Embryonic facial prominence (tissue), 1 donor: ENCODE measurements around the gene HECTD4.
"Not testable (repeated sequence)": the region's sequence is repeated elsewhere in the genome, so short reads cannot be mapped to it uniquely, and the experiment has no call there.

Source experiments
- DNase-seq: peaks from one replicate; pipeline ENCODE4 v3.0.0-alpha.2; 2016; ENCODE audit errors: extremely low spot score

Gene HECTD4

DNA sequence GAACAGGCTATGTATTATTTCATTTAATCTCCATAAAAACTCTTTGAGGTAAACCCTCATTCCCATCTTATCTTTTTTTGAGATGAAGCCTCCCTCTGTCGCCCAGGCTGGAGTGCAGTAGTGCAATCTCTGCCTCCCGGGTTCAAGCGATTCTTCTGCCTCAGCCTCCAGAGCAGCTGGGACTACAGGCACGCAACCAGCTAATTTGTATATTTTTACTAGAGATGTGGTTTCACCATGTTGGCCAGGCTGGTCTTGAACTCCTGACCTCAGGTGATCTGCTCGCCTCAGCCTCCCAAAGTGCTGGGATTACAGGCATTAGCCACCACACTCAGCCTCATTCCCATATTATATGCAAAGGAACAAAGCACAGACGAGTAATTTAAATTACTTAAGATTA is 25.5 kb upstream of the HECTD4 start:
- not testable (repeated sequence) for DNase-seq

DNA sequence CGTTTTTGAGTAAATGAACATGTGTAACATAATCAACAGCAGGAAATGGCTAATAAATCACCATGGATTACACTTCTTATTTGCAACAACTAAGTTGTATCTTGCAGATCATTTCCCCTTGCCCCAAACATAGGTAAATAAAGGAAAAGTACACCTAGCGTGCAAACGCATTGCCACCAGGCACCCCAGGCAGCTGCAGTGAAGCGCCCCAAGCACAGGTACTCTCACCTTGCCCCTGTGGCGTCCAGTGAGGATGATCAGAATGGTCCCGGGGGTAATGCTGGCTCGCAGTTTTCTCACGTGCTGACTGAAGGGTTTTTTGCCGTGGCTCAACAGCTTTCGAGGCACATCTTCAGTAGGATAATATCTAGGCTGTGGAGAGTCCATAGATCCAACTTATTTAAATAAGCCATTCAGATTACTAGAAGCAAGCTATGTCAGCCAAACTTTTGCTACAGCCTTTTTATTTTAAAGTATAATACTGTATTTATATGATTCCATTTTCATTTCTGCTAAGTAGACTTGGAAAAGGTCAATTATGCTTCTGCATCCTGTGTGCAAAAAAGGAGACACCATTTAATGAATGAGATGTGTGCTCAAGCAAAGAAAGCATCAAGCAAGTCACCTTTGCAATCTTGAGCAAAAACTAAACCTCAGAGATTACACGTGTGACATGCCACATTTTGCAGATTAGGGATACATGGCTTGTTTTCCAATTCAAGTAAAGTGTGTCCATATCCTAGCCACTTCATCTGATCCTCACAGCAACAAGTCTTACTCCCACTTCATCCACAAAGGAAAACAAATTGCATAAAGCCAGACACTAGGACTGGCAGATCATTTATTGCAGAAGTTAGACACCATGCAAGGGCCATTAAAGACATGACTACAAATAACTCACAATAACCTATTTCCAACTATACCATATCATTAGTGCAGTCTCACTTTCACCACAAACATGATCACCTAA is 24.6 kb upstream of the HECTD4 start:
- DNase-seq, result no peak

DNA sequence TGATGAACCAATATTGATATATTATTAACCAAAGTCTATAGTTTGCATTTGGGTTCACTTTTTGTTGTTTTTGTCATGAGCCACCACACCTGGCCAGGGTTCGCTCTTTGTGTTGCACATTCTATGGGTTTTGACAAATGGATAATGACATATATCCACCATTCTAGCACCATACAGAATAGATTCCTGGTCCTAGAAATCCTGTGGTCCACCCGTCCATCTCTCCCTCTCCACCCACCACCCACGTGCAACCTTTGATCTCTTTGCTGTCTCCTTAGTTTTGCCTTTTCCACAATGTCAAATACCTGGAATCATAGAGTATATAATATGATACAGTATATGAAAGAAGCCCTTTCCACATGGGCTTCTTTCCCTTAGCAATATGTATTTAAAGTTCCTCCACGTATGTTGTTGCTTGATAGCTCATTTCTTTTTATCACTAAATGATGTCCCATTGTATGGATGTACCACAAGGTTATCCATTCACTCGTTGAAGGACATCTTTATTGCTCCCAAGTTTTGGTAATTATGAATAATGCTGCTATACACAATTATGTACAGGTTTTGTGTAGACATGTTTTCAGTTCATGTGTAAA is 19.8 kb upstream of the HECTD4 start:
- no peak for DNase-seq

DNA sequence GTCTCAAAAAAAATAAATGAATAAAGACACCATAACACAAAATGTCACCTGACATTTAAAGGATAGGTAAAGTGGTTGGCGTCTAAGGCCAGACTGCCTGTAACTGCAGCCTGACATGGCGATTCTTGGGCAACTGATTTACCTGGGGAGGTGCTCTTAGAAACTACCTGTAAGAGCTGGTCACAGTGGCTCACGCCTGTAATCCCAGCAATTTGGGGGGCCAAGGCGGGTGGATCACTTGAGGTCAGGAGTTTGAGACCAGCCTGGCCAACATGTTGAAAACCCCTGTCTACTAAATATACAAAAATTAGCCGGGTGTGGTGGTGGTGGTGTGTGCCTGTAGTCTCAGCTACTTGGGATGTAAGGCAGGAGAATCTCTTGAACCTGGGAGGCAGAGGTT is 18.8 kb upstream of the HECTD4 start:
- no peak for DNase-seq

DNA sequence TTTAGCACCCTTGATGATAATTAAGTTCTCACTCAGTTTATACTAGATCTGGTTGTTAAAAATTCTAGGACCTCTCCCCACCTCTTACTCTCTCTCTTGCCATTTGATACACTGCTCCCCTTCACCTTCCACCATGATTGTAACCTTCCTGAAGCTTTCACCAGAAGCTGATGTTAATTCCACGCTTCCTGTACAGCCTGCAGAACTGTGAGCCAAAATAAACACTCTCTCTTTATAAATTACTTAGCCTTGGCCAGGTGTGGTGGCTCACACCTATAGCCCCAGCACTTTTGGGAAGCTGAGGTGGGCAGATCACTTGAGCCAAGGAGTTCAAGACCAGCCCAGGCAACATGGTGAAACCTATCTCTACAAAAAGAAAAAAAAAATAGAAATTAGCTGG is 11.1 kb upstream of the HECTD4 start:
- DNase-seq, result no peak

DNA sequence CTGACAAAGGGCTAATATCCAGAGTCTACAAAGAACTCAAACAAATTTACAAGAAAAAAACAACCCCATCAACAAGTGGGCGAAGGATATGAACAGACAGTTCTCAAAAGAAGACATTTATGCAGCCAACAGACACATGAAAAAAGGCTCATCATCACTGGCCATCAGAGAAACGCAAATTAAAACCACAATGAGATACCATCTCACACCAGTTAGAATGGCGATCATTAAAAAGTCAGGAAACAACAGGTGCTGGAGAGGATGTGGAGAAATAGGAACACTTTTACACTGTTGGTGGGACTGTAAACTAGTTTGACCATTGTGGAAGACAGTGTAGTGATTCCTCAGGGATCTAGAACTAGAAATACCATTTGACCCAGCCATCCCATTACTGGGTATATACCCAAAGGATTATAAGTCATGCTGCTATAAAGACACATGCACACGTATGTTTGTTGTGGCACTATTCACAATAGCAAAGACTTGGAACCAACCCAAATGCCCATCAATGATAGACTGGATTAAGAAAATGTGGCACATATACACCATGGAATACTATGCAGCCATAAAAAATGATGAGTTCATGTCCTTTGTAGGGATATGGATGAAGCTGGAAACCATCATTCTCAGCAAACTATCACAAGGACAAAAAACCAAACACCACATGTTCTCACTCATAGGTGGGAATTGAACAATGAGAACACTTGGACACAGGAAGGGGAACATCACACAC is 7.9 kb upstream of the HECTD4 start:
- not testable (repeated sequence) for DNase-seq

DNA sequence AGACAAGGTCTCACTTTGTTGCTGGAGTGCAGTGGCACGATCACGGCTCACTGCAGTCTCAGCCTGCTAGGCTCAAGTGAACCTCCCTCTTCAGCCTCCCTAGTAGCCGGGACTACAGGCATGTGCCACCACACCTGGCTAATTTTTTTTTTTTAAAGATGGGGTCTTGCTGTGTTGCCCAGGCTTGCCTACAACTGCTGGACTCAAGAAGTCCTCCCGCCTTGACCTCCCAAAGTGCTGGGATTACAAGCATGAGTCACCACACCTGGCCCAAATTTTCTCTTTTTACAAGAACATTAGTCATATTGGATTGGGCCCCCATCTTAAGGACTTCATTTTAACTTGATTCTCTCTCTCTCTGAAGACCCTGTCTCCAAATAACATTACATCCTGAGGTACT is 7.0 kb upstream of the HECTD4 start:
- no peak for DNase-seq

DNA sequence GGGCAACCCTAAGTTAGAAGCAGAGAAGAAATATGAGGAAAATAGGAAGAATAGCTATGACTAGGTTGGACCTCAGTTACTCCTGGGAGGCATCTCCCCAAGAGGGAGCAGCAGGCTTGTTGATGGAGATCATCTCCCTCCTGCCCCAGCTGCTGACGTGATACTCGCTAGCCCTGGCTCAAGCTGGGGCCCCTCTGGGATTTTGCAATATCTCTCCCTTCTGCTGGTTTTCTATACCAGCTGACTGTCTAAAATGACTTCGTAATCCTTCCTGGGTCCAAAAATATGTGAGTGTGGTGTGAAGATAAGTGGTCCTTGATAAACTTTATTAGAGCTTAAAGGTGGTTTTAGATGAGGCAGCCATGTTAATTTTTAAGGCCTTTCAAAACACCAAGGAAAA is 4.5 kb upstream of the HECTD4 start:
- DNase-seq, result no peak

DNA sequence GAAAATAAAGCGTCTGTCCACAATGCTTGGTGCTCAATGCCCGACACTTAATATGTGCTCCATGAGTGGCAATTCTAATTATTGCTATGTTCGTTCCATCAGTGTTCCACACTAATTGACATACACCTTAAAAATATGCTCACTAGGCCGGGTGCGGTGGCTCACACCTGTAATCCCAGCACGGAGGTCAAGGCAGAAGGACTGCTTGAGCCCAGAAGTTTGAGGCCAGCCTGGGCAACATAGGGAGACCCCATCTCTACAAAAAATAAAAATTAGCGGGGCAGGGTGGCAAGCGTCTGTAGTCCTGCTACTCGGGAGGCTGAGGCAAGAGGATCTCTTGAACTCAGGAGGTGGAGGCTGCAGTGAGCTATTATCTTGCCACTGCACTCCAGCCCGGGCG is 635 bp upstream of the HECTD4 start:
- DNase-seq, result no peak

DNA sequence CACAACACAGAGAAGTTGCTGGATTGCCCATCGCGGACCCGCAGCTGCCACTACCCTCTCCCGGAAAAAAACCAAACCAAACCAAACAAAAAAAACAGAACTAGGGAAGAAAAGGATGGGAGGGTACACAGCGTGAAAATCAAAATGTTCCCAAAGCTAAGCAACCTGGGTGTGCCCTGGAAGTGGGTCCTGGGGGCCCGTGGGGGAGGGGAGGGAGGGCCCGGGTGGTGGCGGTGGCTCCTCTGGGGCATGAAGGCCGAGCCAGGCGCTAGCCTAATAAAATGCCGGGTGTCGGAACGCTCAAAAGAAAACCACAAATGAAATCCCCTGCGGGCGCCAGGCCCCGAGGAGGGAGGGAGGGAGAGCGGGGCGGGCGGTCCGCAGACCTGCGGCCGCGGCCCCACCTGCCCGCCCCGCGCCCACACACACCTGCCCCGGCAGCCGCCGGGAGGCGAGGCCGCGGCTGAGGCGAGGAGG is 787 bp downstream of the HECTD4 start:
- DNase-seq, result no peak

DNA sequence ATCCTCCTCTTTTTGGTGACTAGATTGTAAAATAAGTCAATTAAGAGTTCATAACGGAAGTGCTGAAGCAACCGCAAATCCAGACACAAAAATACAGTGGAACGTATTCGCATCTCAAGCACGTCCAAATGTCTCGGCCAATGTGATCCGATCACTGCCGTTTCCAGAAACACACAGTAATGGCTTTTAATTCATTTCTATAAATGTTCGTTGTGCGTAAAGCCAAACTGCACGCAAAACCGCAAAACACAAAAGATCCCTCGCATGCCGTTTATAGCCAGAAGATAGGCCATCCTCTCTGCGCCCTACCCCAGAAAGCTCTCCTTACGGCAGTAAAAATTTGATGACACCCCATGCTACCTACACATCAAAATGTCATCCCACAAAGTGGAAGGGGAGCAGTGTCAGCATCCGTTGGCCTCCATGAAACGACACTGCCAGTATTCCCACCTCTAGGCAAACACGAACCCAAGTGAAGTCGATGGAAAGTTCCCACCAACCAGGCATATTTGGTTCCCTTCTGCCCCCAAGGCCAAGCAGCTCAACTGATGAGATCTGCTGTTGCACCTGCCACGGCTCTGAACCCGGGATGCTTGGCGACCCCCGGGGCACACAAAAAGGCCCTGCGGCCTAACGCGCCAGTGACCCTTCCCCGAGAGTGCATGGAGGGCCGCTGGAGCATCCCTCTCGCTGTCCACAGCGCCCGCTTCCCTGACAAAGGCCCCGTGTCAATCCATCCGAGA is 1.4 kb downstream of the HECTD4 start:
- no peak for DNase-seq

DNA sequence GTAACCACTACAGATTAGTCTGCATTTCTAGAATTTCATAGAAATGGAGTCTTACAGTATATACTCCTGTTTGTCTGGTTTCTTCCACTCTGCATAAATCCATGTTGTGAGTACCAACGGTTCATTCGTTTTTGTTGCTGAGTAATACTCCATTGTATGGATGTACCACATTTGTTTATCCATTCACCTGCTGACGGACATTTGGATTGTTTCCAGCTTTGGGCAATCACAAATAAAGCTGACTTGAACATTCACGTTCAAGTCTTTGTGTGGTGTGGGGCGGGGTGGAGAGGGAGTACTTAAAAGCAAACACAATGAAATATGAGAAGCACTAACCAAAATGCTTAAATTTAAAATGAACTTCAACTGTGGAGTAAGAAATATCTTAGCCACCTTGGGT is 7.1 kb downstream of the HECTD4 start:
- DNase-seq, result no peak

DNA sequence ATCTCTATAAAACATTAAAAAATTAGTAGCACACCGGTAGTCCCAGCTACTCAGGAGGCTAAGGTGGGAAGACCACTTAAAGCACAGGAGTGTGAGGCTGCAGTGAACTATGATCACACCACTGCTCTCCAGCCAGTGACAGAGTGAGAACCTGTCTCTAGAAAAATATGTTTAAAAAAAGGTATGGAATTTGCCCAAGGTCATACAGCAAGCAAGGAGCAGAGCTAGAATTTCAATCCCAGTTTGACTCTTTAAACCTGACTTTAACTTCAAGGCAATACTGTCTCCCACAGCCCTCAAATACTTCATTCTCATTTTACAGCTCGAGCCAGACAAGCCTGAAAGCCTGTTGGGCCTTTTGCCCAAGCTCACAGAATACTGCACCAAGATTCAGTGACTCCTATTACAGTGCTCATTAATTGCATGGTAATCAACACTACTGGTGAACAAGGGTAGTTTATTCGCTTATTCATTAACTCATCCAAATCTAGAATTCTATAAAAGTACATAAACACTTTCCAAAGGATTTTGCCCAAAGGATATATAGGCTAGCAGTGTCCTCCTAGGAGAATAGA is 8.0 kb downstream of the HECTD4 start:
- no peak for DNase-seq

DNA sequence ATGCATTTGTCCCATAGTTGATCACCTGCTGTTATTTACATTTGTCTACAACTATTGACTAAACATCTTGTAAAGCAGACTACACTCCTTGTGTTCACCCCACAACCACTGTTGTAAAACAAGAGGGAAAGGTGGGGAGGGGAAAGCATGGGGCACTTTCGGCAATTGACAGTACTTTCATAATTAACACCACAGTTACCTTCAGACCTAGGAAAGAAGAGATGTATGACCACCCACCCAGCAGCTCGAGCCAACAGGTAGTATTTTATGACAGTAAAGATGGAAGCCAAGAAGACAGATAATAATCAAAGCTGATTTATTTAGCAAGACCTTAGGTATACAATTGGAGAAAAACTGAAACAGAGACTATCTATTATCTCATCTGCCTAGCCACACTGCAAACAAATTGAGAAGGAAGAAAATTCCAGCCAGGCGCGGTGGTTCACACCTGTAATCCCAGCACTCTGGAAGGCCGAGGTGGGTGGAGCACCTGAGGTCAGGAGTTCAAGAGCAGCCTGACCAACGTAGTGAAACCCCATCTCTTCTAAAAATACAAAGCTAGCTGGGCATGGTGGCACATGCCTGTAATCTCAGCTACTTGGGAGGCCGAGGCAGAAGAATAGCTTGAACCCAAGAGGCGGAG is 11.2 kb downstream of the HECTD4 start:
- DNase-seq, result no peak

DNA sequence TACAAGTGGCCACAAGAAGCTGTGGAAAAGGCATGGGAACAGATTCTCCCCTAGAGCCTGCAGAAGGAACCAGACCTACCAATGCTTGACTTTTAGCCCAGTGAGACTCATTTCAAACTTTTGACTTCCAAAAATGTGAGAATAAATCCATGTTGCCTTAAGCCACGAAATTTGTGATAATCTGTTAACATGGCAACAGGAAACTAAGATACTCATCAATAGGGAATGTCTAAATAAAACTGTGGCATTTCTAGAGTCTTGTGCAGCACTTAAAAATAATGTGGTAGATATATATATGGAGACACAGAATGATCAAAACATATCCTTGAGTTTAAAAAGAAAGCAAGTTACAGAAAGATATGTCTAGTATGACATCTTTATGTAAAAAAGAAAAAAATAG is 12.0 kb downstream of the HECTD4 start:
- DNase-seq, result no peak

DNA sequence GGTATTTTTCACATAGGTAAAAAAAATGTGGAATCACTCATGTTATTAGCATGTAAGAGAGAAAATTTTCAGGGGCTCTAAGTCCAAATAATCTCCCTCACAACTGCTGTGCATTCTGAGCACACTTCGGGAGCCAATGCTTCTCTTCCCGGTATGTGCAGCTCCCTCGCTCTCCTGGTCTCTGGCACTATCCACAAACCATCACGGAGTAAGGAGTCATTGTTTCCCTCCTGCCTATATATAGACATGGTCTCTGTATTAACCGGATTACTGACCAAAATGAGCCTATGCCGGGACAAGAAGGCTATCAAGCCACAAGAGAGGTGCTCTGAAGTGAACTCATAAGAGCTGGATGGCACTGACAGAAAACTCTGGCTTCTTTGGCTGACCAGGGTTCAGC is 13.4 kb downstream of the HECTD4 start:
- no peak for DNase-seq

DNA sequence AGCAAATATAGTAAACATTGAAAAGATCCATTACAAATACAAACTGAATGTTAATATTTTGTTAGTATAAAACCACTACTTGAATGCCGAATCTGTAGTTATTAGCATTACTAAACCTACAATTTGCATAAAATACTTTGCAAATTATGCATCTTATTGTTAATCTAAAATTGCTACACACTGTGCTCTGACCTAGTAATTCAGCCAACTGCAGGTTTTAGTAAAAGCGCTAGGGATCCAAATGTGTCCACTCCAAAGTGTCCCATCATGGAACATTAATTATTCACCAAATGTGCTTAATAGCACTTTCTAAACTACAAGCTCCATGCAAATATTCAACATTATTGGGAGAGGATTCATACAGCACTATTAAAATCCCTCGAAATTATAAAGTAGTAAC is 14.3 kb downstream of the HECTD4 start:
- no peak for DNase-seq

DNA sequence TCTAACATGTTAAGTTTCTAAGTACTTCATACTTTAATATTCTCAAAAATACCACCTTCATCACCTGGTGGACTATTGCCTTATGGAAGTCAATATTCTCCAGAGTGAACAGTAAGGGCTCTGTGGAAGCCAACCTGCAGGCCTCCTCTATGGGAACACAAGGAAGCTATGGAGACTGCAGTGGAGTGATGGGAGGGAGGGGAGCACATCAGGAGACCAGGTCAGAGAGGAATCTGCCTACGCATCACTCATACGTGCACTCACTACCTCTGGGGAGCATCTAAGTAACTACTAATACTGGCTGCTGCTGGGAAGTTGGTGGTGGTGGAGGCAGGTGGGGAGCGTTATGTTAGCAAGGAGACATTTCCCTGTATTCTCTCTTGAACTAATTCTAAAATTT is 19.9 kb downstream of the HECTD4 start:
- DNase-seq, result no peak

DNA sequence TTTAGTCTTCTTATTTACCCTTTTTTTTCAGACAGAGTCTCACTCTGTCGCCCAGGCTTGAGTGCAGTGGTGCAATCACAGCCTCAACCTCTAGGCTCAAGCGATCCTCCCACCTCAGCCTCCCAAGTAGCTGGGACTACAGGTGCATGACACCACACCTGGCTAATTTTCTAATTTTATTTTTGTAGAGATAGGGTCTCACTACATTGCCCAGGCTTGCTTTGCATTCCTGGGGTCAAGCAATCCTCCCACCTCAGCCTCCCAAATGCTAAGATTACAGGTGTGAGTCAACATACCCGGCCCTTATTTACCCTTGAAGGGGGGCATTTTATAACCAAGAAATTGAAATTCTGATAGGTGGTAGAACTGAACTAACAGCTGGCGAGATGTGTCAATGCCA is 21.0 kb downstream of the HECTD4 start:
- no peak for DNase-seq

DNA sequence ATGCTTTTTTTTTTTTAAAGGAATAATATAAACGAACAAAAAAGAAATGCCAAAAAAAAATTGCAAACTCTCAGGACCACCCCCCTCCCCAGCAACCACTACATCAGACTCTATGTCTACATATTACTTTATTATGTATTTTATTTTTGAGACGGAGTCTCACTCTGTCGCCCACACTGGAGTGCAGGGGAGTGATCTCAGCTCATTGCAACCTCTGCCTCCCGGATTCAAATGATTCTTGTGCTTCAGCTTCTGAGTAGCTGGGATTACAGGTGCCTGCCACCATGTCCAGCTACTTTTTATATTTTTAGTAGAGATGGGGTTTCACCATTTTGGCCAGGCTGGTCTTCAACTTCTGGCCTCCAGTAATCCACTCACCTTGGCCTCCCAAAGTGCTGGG is 22.9 kb downstream of the HECTD4 start:
- DNase-seq, result no peak

DNA sequence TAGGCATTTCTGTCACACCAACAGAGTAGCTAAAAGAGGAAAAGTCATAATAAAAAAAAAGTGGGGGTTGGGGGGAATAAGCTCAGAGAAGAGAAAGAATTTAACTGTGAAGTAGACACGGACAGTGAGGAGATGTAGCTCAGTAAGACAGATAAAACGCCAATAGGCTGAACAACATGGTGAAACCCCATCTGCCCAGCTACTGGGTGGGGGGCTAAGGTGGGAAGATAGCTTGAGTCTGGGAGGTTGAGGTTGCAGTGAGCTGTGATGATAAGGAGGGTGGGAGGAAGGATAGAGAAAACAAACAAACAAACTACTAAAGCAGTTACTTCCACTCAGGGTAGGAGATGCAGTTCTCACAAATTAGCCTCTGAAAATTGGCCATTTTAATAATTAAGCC is 25.0 kb downstream of the HECTD4 start:
- DNase-seq, result no peak
